GM12878 (cell line): Measurements from ENCODE around the gene ZSCAN25.

ENCODE experiments used
- CHD2 ChIP-seq: IDR thresholded peaks from 2 replicates; pipeline ENCODE4 v1.6.1; 2011; ENCODE audit warnings: low read depth, low read length, improper control_type of control experiment, borderline replicate concordance
- NR2C2 ChIP-seq: IDR thresholded peaks from 2 replicates; pipeline ENCODE4 v1.6.1; 2011; ENCODE audit warnings: borderline replicate concordance, low read depth; ENCODE audit not compliant: control insufficient read depth, insufficient read length
- NR2F1 ChIP-seq: fragments of 450-650 bp; conservative IDR thresholded peaks from 2 replicates; pipeline ENCODE4 v1.6.1; 2017; ENCODE audit warnings: mild to moderate bottlenecking
- POLR2AphosphoS5 ChIP-seq: IDR thresholded peaks from 2 replicates; pipeline ENCODE4 v1.6.1; 2011; ENCODE audit warnings: mild to moderate bottlenecking, low read length, inconsistent platforms
- SIN3A ChIP-seq: IDR thresholded peaks from 2 replicates; pipeline ENCODE4 v1.6.1; 2012; ENCODE audit warnings: low read depth, low read length, improper control_type of control experiment
- TARDBP ChIP-seq: IDR thresholded peaks from 2 replicates; pipeline ENCODE4 v1.6.1; 2016; ENCODE audit warnings: borderline replicate concordance
- TF ChIP-seq, protein P1 (sequence below), 3 experiments: IDR thresholded peaks in 2 of 3; conservative IDR thresholded peaks in 1 of 3; 2 replicates each; pipeline ENCODE4 v1.5.1; 2011; ENCODE audit warnings: low read depth in 3 of 3, low read length in 3 of 3, mild to moderate bottlenecking in 3 of 3, control low read depth in 2 of 3, moderate library complexity in 2 of 3, inconsistent platforms in 1 of 3, mixed read lengths in 1 of 3; ENCODE audit not compliant: control insufficient read depth in 2 of 3, insufficient read depth in 1 of 3; ENCODE audit errors: extremely low read depth in 1 of 3
- TF ChIP-seq, protein P2 (sequence below): fragments of 450-650 bp; IDR thresholded peaks from 2 replicates; pipeline ENCODE4 v1.6.1; 2017; ENCODE audit warnings: borderline replicate concordance
- TF ChIP-seq, protein P3 (sequence below): IDR thresholded peaks from 2 replicates; pipeline ENCODE4 v1.6.1; 2011; ENCODE audit warnings: low read depth, mild to moderate bottlenecking, low read length, moderate library complexity, borderline replicate concordance; ENCODE audit errors: extremely low read depth
- TF ChIP-seq, protein P4 (sequence below): IDR thresholded peaks from 2 replicates; pipeline ENCODE4 v1.6.1; 2011; ENCODE audit warnings: borderline replicate concordance, low read depth, mild to moderate bottlenecking, moderate library complexity, mixed read lengths, low read length; ENCODE audit not compliant: insufficient read depth; ENCODE audit errors: extremely low read length

DNA sequence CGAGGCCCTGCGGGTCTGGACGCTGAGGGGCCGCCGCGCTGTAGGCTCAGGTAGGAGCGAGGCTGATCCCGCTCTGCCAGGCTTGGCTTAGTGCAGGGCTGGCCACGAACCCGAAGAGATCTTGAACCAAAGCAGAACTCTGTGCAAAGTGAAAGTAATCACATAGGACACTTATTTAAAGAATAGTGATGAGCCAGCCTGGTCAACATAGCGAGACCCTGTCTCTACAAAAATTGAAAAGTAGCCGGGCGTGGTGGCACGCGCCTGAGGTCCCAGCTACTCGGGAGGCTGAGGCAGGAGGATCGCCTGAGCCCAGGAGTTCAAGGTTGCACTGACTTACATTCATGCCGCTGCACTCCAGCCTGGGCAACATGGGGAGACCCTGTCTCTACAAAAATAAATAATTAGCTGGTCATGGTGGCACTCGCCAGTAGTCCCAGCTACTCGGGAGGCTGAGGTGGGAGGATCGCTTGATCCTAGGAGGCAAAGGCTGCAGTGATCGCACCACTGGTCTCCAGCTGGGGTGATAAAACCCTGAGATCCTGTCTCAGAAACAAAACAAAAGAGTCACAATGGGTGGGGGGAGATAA is 541 bp downstream of the ZSCAN25 start:
- TF ChIP-seq NR2C2 = no peak
- TF ChIP-seq, protein P1, sequence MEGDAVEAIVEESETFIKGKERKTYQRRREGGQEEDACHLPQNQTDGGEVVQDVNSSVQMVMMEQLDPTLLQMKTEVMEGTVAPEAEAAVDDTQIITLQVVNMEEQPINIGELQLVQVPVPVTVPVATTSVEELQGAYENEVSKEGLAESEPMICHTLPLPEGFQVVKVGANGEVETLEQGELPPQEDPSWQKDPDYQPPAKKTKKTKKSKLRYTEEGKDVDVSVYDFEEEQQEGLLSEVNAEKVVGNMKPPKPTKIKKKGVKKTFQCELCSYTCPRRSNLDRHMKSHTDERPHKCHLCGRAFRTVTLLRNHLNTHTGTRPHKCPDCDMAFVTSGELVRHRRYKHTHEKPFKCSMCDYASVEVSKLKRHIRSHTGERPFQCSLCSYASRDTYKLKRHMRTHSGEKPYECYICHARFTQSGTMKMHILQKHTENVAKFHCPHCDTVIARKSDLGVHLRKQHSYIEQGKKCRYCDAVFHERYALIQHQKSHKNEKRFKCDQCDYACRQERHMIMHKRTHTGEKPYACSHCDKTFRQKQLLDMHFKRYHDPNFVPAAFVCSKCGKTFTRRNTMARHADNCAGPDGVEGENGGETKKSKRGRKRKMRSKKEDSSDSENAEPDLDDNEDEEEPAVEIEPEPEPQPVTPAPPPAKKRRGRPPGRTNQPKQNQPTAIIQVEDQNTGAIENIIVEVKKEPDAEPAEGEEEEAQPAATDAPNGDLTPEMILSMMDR (IDR thresholded peaks at IDR 0.05 in 2 of 3, conservative IDR thresholded peaks at IDR 0.05 in 1 of 3; ENCODE audit: control insufficient read depth in 2 of 3, extremely low read depth in 1 of 3, insufficient read depth in 1 of 3, low read depth in 3 of 3, low read length in 3 of 3) = no peak
- TF ChIP-seq, protein P2, sequence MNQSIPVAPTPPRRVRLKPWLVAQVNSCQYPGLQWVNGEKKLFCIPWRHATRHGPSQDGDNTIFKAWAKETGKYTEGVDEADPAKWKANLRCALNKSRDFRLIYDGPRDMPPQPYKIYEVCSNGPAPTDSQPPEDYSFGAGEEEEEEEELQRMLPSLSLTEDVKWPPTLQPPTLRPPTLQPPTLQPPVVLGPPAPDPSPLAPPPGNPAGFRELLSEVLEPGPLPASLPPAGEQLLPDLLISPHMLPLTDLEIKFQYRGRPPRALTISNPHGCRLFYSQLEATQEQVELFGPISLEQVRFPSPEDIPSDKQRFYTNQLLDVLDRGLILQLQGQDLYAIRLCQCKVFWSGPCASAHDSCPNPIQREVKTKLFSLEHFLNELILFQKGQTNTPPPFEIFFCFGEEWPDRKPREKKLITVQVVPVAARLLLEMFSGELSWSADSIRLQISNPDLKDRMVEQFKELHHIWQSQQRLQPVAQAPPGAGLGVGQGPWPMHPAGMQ = no peak
- TF ChIP-seq CHD2 = no peak
- TF ChIP-seq, protein P3, sequence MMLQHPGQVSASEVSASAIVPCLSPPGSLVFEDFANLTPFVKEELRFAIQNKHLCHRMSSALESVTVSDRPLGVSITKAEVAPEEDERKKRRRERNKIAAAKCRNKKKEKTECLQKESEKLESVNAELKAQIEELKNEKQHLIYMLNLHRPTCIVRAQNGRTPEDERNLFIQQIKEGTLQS = no peak
- no peak for TF ChIP-seq TARDBP
- no peak for TF ChIP-seq SIN3A
- TF ChIP-seq NR2F1 = no peak
- TF ChIP-seq, protein P4, sequence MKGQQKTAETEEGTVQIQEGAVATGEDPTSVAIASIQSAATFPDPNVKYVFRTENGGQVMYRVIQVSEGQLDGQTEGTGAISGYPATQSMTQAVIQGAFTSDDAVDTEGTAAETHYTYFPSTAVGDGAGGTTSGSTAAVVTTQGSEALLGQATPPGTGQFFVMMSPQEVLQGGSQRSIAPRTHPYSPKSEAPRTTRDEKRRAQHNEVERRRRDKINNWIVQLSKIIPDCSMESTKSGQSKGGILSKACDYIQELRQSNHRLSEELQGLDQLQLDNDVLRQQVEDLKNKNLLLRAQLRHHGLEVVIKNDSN = no peak
- no peak for TF ChIP-seq POLR2AphosphoS5
